HG03103 (cell line): ENCODE data around the gene JAKMIP1.

ENCODE experiments used
- ATAC-seq: cut with Tn5 transposase; IDR thresholded peaks from one replicate; pipeline ENCODE4 v1.9.1; 2021; ENCODE audit warnings: low read depth; ENCODE audit not compliant: unreplicated experiment

Gene JAKMIP1

GRCh38 chr4:5979981-5980380, 220.4 kb downstream of the JAKMIP1 start:
- ATAC-seq: no peak

- no peak for ATAC-seq
Measured at GRCh38 chr4:5976921-5977320, 223.4 kb downstream of the JAKMIP1 start.

- ATAC-seq: no peak
Measured at GRCh38 chr4:5976431-5976830, 223.9 kb downstream of the JAKMIP1 start.
